ENCODE results near the gene CDC14A.

Gene CDC14A

DNA sequence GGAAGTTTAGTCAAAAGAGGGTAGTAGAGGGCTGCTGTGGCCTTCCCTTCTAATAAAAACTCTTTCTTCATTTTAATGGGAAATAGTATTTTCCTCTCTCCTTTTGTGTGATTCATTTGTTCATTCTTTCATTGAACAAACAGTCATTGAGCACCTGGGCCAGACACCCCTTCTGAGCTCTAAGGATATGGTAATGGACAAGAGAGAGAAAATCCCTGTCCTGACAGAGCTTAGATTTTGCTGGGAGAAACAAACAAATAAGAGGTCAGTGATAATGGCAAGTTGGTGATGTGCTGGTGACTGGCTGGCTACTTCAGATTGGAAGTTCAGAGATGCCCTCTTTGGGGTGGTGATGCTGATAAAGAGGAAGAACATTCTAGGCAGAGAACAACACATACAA, 59.3 kb downstream of the CDC14A start:
- DNase-seq = no peak

DNA sequence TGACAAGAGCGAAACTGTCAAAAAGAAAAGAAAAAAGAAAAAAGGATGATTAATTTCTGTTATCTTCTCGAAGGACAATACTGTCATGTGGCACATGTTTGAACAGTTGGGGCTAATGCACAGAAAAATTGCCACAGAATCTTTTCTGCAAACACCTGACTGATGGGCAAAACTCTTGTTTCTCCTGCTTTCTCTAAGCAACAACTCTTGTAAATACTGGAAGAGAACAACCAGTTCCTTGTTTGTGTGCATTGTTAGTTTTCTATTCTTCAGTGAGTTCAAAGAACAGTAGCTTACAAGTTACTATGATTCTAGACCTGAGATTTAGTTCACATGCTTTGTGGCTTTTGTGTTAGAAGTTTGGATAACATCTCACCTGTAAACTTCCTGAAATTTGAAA, 60.7 kb downstream of the CDC14A start:
- no peak for DNase-seq

DNA sequence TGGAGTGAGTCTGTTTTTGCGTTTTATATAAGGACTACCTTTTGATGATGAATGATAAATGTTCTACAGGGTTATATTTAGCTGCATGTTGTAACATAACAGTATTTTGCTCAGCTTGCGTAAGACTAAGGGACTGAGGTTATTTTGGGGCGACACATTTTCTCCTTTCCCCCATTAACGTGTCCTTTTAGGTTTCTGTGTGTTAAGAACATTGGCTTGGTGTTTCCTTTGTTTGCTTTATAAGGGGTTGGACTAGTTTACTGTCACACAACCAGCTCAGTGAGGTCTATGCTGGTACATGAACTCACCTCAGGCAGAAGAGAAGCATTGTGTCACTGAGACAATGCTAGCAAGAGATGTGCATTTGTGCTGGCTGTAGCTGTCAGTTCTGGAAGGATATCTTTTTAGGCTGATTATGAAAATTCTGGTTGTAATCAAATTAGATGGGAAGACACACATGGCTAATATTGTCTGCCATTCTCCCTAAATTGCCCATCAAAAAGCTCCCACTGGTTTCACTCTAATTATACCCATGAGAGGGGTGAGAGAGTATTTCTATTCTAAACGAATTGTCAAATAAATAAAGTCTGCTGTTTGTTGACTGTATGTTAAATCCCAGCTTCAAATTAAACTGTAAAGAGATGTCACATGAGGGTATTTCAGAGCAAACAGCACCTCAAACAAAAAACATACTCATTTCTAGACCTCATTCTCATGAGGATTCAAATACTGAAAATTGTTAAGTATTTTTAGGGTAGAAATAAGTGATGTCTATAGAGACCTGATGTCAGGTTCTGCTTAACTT, 62.6 kb downstream of the CDC14A start:
- no peak for DNase-seq

DNA sequence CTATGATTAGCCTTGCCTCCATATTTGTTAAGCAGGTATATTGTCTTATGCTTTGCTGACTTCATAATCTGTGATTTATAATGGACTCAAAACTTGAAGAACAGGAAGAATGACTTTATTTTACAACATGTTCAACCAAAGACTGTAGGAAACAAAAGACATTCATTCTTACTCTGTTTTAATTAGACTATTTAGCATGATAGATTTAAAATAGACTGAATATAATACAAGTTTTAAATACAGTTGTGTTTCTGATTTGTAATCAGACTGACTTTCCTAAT, 63.1 kb downstream of the CDC14A start:
- DNase-seq = no peak

DNA sequence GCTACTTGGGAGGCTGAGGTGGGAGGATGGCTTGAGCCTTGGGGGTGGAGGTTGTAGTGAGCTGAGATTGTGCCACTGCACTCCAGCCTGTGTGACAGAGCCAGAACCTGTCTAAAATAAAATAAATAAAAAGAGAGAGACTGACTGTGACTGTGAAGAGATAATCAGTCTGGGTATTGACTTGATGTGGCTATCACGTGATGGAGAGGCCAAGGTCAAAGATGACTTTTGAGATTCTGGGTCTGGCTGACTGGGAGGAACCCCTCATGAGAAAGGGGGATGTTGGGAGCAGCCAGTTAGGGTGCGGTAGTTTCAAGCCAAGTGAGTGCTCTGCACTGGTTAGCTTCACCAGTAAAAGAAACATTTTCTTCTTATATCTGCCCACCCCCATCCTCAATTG, 66.8 kb downstream of the CDC14A start:
- DNase-seq = no peak

DNA sequence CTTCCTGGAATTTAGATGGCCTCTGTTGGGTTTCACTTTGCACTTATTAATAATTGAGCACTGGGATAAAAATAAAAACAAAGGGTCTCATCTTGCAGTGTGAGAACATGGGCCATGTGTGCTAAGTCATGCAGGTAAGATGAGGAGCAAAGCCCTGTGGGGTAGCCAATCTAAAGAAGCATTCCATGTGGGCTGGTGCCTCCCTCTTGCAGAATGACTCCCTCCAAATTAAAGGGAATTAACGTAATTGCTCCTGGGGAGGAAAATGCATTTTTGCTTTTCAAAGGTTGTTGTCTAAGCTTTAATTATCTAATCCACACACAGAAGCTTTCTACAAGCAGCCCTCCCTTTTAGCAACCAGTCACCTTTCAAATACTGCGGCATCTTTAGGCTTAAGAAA, 69.8 kb downstream of the CDC14A start:
- DNase-seq = no peak

DNA sequence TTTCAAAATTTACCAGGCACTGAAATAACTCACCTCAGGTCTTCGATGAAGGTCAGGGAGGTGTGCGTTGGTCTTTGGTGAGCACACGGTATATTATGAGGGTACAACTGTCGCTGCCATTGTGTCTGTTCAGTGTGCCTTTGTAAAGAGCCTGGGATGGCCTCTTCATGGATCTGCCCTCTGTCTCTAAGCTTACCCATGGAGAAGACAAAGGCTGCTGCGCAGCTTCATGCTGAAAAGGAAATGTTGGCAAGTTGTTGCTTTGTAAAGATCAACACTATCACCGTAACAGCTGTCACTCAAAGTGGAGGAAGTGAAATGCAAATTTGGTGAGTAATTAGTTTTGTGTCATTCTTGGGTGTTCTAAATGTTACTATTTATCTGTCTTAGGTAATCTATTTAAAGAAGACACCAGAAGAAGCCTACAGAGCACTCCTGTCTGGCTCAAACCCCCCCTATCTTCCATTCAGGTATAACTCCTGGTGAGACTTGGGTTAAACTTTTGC, 71.6 kb downstream of the CDC14A start:
- no peak for DNase-seq

DNA sequence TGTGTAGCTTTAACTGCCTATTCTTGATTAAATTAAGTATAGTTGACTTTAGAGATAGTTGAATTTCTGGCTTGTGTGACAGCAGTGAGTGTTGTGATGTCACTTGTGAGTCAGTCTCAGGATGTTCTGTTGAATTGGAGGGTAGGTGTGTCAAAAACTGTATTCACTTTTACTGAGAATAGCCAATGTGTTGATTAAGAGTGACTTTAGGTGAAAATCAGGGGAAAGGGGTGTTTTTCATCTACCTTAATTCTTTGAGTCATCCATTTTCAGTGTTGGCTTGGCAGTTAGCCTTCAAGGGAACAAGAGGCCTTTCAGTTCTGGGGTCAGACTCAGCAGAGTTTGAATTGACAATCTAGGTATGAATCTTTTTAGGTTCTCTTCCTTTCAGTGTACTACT, 75.9 kb downstream of the CDC14A start:
- DNase-seq = no peak

DNA sequence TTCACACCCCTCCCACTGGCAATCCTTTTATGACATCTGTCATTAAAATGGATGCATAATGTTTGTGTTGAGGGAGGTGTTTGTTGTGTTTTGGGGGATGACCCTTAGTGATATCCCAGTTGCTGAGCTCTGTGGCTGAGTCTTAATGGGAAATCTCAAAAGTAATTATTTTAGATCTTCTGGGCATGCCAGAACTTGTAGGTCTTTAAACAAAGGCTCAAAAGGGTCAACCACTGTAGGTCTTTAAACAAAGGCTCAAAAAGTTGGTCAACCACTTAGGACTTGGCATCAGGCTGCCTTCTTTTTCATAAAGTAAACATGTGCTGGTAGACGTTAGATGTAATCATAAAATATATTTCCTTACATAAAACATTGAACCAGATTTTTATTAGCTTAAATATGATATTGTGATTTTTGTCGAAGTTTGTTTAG, 78.0 kb downstream of the CDC14A start:
- DNase-seq = peak; percentile 75

DNA sequence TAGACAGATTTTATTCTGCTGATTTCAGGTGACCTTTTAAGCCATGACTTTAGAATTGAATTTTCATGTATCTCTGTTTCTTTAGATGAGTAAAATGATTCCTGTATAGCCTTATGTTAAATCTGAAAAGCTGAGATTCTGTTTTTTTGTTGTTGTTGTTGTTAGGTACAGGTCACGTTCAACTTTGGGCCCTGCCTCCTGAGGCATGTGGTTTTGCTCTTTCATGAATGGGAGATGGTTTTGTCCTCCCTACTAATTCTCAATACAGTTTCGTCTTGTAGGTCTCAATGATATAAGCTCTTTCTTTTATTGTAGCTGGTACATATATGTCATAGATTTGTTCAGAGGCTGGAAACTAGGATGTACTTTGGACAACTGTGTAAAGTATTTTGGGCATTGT, 79.6 kb downstream of the CDC14A start:
- DNase-seq = no peak

DNA sequence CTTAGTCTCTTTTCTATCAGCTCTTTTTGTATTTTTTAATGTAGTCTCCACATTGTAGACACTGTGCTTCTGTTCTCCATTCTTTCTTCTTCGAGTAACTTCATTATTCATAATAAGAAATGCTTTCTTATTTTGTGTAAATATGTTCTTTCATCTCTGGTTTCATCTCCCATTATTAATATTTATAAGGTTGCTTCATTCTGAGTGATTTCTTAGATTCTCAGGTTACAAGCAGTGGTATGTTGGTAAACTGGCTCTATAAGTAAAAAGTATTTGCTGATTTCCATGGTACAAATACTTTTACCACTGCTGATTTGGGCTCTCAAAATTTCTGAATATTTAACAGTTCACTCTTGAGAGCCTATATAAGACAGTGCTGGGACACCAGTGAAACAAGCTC, 81.3 kb downstream of the CDC14A start:
- DNase-seq = no peak

DNA sequence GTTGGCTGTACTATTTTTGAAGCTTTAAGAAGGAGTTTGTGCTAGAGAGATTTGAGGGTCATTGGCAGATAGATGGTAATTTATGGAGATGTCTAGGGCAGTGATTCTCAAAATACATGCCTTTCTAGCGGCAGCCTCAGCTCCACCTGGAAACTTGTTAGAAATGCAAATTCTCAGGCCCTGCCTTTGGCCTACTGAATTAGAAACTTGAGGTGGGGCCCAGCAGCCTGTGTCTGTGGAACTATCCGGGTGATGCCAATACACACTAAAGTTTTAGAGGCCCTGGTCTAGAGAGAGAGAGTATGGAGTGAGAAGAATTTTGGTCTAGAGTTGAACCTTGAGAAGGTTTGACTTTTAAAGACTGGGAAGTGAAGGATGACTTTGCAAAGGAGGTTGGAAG, 82.5 kb downstream of the CDC14A start:
- no peak for DNase-seq

DNA sequence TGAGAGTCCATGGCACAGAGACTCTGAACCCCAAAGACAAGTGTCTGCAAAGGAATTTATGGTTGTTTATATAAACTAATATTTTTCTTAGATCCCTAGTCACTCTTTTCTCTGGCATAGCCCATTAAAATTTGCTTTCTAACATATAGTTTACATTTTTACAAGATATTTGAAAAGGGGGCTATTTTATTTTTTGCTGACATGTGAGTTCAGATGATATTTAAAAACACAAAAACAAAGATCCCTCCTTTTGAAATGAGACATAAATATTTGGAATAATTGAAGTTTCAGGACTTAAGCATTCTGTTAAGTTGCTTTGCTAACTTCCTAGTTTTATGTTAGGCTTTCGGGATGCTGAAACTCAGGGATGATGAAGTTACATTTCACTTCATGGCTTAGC, 86.1 kb downstream of the CDC14A start:
- no peak for DNase-seq

DNA sequence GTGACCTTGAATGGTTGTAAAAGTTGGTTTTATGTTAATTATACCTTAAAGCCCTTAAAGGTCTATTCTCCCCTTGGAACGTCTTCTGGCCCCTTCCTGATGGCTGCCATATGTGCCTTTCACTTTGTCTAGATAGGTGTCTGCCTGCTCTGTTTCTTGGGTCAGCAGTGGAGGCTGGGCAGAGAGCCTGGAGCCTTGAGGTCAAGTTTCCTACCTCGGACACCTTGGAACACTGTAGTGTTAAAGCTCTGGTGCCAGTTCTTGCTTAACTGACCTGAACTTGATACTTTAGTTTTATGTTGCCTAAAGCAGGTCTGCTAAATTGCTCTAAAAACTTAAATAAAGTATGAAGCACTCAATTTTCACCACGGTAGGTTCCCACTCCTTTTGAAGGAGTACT, 86.5 kb downstream of the CDC14A start:
- no peak for DNase-seq

DNA sequence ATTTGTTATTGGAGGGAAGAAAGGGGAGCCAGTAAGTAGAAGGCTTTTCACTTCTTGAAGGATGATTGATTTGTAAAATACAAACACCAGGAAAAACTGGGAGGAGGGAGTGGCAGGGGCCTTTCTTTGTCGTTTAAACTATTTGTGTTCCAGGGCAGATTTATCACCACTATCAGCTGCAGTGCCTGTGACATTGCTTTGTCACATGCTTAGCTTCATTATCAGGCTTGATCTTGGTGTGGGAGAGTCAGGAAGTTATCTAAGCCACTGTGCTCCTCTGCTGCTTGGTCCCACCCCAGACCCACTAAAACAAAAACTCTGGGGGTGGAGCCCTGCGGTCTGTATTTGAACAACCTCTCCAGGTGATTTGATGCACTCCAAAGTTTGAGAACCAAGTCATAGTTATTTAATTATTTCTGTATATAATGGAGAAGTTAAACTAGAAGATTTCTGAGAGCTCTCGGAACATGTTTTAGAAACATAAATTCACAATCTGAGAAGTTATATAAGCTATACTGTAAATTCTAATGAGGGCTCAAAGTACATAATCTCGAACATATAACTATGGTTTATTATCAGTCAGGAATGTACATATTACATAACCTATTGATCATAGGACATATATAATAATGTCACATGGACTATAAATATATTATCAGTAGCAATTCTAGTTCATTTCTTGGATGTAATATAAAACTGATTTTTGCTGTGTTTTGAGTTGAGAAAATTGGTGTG, 87.9 kb downstream of the CDC14A start:
- DNase-seq = no peak

DNA sequence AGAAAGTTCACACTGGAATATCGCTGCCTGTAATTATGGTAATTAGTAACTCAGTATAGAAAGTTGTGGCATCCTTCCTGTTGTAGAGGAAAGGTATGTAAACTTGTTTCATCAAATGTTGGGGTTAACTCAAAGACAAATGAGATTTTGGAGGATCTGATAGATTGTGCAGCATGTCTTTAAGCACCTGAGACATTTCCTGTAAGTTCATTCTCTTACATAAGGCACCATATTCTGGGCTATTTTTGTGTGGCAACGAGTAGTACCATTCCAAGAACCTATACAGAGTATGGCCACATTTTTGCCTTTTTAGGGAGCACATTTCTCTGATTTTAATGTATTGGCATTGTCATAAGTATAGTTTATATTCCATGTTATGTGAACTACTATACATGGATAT, 88.8 kb downstream of the CDC14A start:
- no peak for DNase-seq

DNA sequence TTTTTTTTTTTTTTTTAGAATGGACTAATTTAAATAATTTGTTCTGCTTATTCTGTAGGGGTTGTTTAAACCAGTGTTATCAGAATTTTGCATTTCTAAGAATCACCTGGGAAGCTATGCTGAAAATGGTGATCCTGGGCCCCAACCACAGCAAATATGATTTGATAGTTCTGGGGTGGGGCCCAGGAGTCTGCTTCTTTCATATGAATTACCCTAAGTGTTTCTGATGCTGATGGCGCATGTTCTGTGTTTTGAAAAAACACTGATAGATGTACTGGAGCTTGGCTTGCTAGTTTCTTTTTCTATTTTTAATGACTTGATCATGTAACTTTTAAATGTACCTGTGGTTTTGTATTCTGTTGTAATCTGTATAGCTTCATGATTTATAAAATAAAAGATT, 89.3 kb downstream of the CDC14A start:
- DNase-seq = no peak

DNA sequence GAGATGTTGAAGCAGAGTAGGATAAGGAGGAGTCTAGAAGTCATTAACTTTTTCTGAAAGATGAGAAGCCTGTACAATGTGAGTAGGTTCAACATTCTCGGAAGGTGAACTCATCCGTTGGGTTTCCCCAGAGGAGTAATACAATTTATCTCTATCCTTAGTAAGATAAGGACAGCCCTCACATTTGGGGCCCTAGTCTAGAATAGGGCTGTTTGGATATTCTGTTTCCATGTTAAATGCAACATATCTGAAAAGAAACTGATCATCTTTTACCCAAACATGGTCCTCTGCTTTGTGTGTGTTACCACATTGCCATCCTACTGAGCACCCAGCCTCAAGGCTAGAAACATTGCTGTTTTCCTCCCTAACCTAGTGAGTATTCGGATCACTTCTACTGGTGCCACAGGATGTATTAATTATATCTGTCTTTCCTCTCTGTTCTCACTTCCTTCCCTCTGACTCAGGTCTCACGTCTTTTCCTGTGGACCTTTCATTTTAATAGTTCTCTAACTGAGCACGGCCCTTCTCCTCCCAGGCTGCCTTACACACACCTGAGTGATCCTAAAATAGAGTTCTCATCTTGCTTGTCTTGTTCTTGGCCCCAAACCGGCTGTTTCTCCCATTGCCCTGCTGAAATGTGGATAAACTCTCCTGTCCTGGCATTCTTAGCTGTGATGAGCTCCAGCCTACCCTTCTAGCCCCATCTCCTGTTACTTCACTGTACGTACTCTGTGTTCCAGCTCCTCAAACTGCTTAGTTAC, 91.7 kb downstream of the CDC14A start:
- no peak for DNase-seq

DNA sequence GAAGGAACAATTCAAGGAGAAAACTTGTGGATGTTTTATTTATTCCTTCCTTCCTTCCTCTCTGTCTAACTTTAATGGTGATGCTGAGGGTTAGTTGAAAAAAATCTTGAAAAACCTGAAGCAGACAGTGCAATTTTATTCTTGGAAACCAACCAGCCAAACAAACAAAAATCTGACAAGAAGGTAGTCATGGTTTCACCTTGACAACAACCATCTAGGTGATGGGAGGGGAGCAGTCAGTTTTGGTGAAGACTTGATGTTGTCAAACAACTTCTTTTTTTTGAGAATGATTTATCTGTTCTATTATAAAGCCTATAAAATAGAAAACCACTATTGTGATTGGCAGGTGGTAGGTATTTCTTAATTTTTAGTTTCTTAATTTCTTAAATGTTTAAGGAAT, 93.3 kb downstream of the CDC14A start:
- DNase-seq = no peak

DNA sequence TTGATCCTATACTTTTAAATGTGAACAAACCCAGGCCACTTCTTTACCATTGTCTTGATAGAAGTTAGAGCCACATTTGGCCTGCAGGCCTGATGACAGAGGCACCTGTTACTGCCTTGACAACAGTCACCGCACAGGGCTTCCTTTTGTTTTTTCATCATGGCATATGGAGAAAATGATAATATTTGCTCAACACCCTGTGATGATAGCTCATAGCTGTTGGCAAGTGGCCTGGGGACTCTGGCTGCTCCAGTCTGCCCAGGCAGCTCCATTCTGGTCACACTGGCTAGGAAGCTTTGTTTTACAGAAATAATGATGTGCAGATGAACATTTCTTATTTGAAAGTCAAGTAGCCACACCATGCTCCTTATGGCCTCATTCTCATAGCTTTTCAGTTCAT, 96.1 kb downstream of the CDC14A start:
- DNase-seq = peak; percentile 25

DNA sequence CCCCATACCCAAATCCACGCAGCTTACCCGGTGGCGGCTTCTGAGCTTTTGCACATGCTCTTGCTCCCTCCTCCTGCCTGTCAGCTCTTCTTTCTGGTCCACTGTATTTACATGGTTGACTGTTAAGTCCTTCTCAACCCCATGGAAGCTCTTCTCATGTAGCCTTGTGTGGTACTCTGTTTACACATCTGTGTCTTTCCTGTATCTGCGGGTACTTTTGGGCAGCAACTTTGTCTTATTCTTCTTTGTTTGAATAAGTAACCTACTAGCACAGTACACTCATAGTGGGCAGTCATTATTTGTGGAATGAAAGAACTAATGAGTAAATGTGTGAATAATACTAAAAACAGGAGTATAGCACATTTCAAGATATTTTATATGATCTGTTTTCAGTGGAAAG, 97.2 kb downstream of the CDC14A start:
- DNase-seq = no peak

DNA sequence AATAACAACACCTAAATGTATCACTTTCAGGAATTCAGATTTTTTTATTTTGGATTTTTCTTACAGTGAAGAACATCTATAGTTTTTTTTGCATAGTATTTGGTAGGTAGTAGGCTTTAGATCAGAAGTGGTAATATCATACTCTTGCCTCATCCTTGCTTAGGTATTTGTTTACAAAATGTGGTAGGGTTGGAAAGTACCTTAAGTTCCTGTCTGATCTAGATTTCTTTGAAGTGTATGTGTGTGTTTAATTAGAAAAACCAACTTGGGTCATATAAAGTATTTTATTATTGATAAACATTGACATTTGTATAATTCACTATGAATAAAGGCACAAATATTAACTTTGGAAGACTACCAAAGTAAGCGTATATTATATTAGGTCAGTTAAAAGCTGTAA, 100.3 kb downstream of the CDC14A start:
- no peak for DNase-seq

DNA sequence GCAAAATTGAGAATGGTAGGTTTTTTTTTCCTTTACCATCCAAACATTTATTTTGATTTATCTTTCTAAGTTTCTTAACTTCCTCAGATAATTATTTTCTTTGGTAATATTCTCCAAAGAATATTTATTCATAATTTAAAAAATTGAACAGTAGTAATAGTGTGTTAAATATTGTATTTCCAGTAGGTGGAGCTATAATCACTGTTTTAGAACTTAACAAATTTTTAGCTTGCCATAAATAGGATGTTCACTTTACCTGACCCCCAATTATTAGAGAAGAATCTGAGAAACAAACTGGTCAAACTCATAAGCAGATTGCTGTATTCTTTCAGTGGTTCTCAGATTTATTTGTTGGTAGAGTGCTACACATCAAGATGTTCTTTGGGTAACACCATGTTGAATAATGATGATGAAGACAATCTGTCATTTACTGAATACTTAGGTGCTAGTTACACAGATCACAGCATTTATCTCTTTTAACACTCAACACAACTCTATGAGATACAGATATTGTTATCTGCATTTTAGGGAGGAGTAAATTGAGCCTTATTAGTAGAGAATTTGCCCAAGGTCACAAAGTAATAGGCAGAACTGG, 103.3 kb downstream of the CDC14A start:
- no peak for DNase-seq

DNA sequence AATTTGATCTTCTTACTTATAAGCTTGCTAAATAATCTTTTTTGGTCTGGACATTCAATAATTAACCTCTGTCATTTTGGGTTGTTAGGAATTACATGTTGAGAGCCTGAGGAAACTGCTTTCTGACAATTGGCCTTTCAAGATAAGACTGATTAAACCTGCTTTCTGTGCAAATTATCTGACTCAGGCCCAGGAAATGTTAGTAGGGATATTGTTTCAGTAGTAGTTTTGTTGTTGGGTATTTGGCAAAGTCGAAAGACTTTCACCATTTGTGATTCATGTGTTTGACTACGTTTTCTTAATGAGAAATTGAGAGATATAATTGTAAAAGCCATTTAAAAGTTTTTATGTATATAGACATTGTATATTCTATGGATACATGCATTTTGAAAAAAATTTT, 104.6 kb downstream of the CDC14A start:
- no peak for DNase-seq

Data from NCI-H1105 (cell line).